CD4-positive, alpha-beta T cell (primary cell): ENCODE data around the gene MPHOSPH6. TPM values are rescaled to one million over a fixed set of nuclear protein-coding genes. Genes with fewer than 3 reads are reported as not detected.
"Not testable (repeated sequence)": the region's sequence is repeated elsewhere in the genome, so short reads cannot be mapped to it uniquely, and the experiment has no call there.

Experiments used
- ATAC-seq: fragments of 200-7000 bp; cut with Tn5 transposase; one replicate; pipeline ENCODE4 v1.10.0; 2022; ENCODE audit warnings: mild to moderate bottlenecking; ENCODE audit not compliant: poor library complexity
- CTCF ChIA-PET: fragments of 350-600 bp; sonication (Branson Sonifier 250); formaldehyde crosslinking; loops from one replicate; lab custom pipeline; 2021; ENCODE audit warnings: antibody characterized with exemption, inconsistent platforms; lab: Charles Lee
- POLR2A ChIA-PET: fragments of 350-600 bp; sonication (Branson Sonifier 250); formaldehyde crosslinking; loops from one replicate; lab custom pipeline; 2021; ENCODE audit warnings: antibody characterized with exemption, inconsistent platforms; lab: Charles Lee
- DNase-seq, 14 experiments: peaks; one replicate each; pipeline ENCODE4 v3.0.0-alpha.2; 2013 to 2020; ENCODE audit warnings: mixed read lengths in 2 of 14
- H3K27ac ChIP-seq, 2 donors: one replicate each; pipeline versions ENCODE4 v1.5.1 to v1.7.0; 2013; ENCODE audit warnings: low read length in 2 of 2, low read depth in 1 of 2, mild to moderate bottlenecking in 1 of 2
- H3K27me3 ChIP-seq, 2 experiments: 1 replicate in 1 of 2; 2 replicates in 1 of 2; pipeline versions ENCODE4 v1.6.1 to v1.7.0; 2013; ENCODE audit warnings: low read length in 2 of 2, control low read depth in 1 of 2, mild to moderate bottlenecking in 1 of 2, moderate library complexity in 1 of 2; ENCODE audit not compliant: insufficient read depth in 2 of 2, control insufficient read depth in 1 of 2
- H3K36me3 ChIP-seq: one replicate; pipeline ENCODE4 v1.6.1; 2013; ENCODE audit warnings: low read length, control low read depth; ENCODE audit not compliant: insufficient read depth
- H3K4me1 ChIP-seq: one replicate; pipeline ENCODE4 v1.6.1; 2013; ENCODE audit warnings: low read length, control low read depth; ENCODE audit not compliant: insufficient read depth
- H3K4me3 ChIP-seq: one replicate; pipeline ENCODE4 v1.5.1; 2013; ENCODE audit warnings: mild to moderate bottlenecking, low read length, moderate library complexity
- H3K9me3 ChIP-seq, 2 experiments: 1 replicate in 1 of 2; 2 replicates in 1 of 2; pipeline versions ENCODE4 v1.6.1 to v1.7.0; 2013; ENCODE audit warnings: low read length in 2 of 2, mild to moderate bottlenecking in 2 of 2, control low read depth in 1 of 2, moderate library complexity in 1 of 2; ENCODE audit not compliant: control insufficient read depth in 1 of 2, insufficient read depth in 1 of 2
- H3K27ac Mint-ChIP-seq: one replicate; pipeline ENCODE4 v1.8.0; 2020; ENCODE audit warnings: mixed read lengths
- H3K27me3 Mint-ChIP-seq: one replicate; pipeline ENCODE4 v1.8.0; 2021; ENCODE audit warnings: mixed read lengths
- H3K36me3 Mint-ChIP-seq: one replicate; pipeline ENCODE4 v1.8.0; 2021; ENCODE audit warnings: low read depth, mixed read lengths
- H3K4me1 Mint-ChIP-seq: one replicate; pipeline ENCODE4 v1.8.0; 2021; ENCODE audit warnings: low read depth, mixed read lengths
- H3K4me3 Mint-ChIP-seq: one replicate; pipeline ENCODE4 v1.8.0; 2020; ENCODE audit warnings: mild to moderate bottlenecking, mixed read lengths
- H3K9me3 Mint-ChIP-seq: one replicate; pipeline ENCODE4 v1.8.0; 2020; ENCODE audit warnings: mixed read lengths
- intact Hi-C, 2 experiments: fragments of 100-400 bp; cut with DNase I in 1 of 2; cut with micrococcal nuclease in 1 of 2; formaldehyde crosslinking; loops; one replicate each; pipeline versions ENCODE4 v1.15.1 to v1.9.0; 2023 to 2025; cut with DNase I, micrococcal nuclease
- total RNA-seq, 174 experiments: library from RNA in 2 of 174; stranded (reverse) in 2 of 174; gene quantifications; one replicate each; pipeline ENCODE4 v1.2.3 and lab custom pipeline; 2021 to 2026
- TF ChIP-seq, protein P1 (sequence below): fragments of 200-600 bp; IDR thresholded peaks from one replicate; pipeline ENCODE4 v1.8.0; 2022; ENCODE audit warnings: antibody characterized with exemption, mild to moderate bottlenecking

The MPHOSPH6 gene
- total RNA-seq, 2 experiments from 2014 or later = 14.3 to 15.5 TPM

GRCh38 chr16:82113741-82114140, 56.3 kb downstream of the MPHOSPH6 start:
- Histone ChIP-seq H3K9me3 (no peaks in the 10 kb centered on the region), H3K36me3 (no peaks in the 10 kb centered on the region), H3K4me1 (no peaks in the 10 kb centered on the region), H3K27me3 (no peaks in the 10 kb centered on the region), H3K4me3 (no peak overlapping the region), H3K27ac (no peak overlapping the region)
- no peak for ATAC-seq
- no peak overlapping the region for H3K27ac Mint-ChIP-seq
- no peaks in the 10 kb centered on the region for H3K36me3 Mint-ChIP-seq
- no peaks in the 10 kb centered on the region for H3K4me1 Mint-ChIP-seq
- H3K27me3 Mint-ChIP-seq = no peaks in the 10 kb centered on the region
- intact Hi-C loops = no loop called here
- ChIA-PET CTCF (no interaction called here), POLR2A (no interaction called here)
- DNase-seq = no peak
- TF ChIP-seq, protein P1, sequence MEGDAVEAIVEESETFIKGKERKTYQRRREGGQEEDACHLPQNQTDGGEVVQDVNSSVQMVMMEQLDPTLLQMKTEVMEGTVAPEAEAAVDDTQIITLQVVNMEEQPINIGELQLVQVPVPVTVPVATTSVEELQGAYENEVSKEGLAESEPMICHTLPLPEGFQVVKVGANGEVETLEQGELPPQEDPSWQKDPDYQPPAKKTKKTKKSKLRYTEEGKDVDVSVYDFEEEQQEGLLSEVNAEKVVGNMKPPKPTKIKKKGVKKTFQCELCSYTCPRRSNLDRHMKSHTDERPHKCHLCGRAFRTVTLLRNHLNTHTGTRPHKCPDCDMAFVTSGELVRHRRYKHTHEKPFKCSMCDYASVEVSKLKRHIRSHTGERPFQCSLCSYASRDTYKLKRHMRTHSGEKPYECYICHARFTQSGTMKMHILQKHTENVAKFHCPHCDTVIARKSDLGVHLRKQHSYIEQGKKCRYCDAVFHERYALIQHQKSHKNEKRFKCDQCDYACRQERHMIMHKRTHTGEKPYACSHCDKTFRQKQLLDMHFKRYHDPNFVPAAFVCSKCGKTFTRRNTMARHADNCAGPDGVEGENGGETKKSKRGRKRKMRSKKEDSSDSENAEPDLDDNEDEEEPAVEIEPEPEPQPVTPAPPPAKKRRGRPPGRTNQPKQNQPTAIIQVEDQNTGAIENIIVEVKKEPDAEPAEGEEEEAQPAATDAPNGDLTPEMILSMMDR = no peak
- no peak overlapping the region for H3K4me3 Mint-ChIP-seq
- no peaks in the 10 kb centered on the region for H3K9me3 Mint-ChIP-seq

GRCh38 chr16:82111944-82112343, 58.1 kb downstream of the MPHOSPH6 start:
- H3K9me3 ChIP-seq = no peaks in the 10 kb centered on the region
- Mint-ChIP-seq H3K4me1 (no peaks in the 10 kb centered on the region), H3K9me3 (no peaks in the 10 kb centered on the region), H3K36me3 (no peaks in the 10 kb centered on the region), H3K27me3 (no peaks in the 10 kb centered on the region), H3K27ac (no peak overlapping the region), H3K4me3 (no peak overlapping the region)
- intact Hi-C loops = no loop called here
- DNase-seq = no peak
- POLR2A ChIA-PET = no interaction called here
- TF ChIP-seq, protein P1 = no peak
- H3K4me3 ChIP-seq = no peak overlapping the region
- no peaks in the 10 kb centered on the region for H3K36me3 ChIP-seq
- H3K4me1 ChIP-seq = no peaks in the 10 kb centered on the region
- no peak overlapping the region for H3K27ac ChIP-seq
- no peaks in the 10 kb centered on the region for H3K27me3 ChIP-seq
- ATAC-seq = no peak
- CTCF ChIA-PET = no interaction called here

DNA sequence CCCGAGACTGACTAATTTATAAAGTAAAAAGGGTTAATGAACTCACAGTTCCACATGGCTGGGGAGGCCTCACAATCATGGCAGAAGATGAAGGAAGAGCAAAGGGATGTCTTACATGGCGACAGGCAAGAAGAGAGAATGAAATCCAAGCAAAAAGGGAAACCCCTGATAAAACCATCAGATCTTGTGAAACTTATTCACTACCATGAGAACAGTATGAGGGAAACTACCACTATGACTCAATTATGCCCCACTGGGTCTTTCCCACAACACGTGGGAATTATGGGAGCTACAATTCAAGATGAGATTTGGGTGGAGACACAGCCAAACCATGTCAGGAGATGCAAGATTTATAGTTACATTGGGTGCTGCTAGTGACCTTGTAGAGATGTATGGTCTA, 60.8 kb downstream of the MPHOSPH6 start:
- intact Hi-C loops, POLR2A ChIA-PET, H3K27ac Mint-ChIP-seq, H3K27me3 Mint-ChIP-seq, H3K4me1 Mint-ChIP-seq, H3K9me3 Mint-ChIP-seq, H3K36me3 Mint-ChIP-seq, ATAC-seq, H3K36me3 ChIP-seq, H3K27me3 ChIP-seq, H3K4me3 Mint-ChIP-seq, H3K4me3 ChIP-seq, H3K9me3 ChIP-seq, CTCF ChIA-PET, H3K27ac ChIP-seq, H3K4me1 ChIP-seq: not testable (repeated sequence)
- peak in 2 of 14 experiments; percentile 5 to 10 for DNase-seq

DNA sequence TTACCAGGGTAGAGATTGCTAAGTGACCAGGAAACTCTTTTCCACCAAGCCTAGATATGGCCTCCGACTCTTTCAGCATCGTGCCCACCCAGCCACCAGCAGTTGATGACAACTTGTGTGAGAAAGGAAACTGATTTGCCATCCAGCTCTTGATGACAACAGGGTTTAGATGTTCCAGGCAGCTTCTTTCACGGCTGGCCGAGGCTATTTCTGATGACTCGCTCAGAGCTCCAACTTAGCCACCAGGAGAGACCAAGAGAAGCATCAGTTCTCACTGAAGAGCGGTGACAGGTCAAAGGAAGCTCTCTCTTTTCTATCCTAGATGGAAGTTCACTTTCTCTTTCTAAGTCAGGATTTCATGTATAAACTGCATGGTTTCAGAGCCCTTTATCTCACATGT, 61.2 kb downstream of the MPHOSPH6 start:
- H3K4me3 Mint-ChIP-seq = no peak overlapping the region

More for the DNA sequence above, 61.2 kb downstream of the MPHOSPH6 start:
- H3K36me3 ChIP-seq = no peaks in the 10 kb centered on the region
- DNase-seq (no peak), ATAC-seq (no peak)
- ChIA-PET POLR2A (no interaction called here), CTCF (no interaction called here)
- no peaks in the 10 kb centered on the region for H3K4me1 Mint-ChIP-seq
- H3K9me3 Mint-ChIP-seq = no peaks in the 10 kb centered on the region
- no peaks in the 10 kb centered on the region for H3K27me3 Mint-ChIP-seq
- no peak overlapping the region for H3K27ac Mint-ChIP-seq
- no peak overlapping the region for H3K4me3 ChIP-seq
- H3K27me3 ChIP-seq = no peaks in the 10 kb centered on the region
- TF ChIP-seq, protein P1 = no peak
- no peaks in the 10 kb centered on the region for H3K36me3 Mint-ChIP-seq
- intact Hi-C loops = no loop called here
- H3K4me1 ChIP-seq = no peaks in the 10 kb centered on the region
- H3K9me3 ChIP-seq = no peaks in the 10 kb centered on the region
- H3K27ac ChIP-seq = no peak overlapping the region
